GM19397 (cell line): Measurements from ENCODE around the gene MEX3C.

ENCODE experiments used
- ATAC-seq: cut with Tn5 transposase; IDR thresholded peaks from one replicate; pipeline ENCODE4 v1.9.1; 2021; ENCODE audit warnings: mild to moderate bottlenecking, moderate library complexity; ENCODE audit not compliant: unreplicated experiment

MEX3C gene

GRCh38 chr18:51157215-51157614, 40.3 kb downstream of the MEX3C start:
- ATAC-seq, result no peak

GRCh38 chr18:51154431-51155063, 42.9 kb downstream of the MEX3C start:
- ATAC-seq, result no peak

- peak; percentile 76 for ATAC-seq
Observed at GRCh38 chr18:51153659-51154371, 43.7 kb downstream of the MEX3C start.

GRCh38 chr18:51151568-51152511, 45.6 kb downstream of the MEX3C start:
- peak; percentile 27 for ATAC-seq

- ATAC-seq, result no peak
Observed at GRCh38 chr18:51151185-51151567, 46.3 kb downstream of the MEX3C start.

- ATAC-seq, result no peak
Observed at GRCh38 chr18:51150113-51150700, 47.3 kb downstream of the MEX3C start.

- ATAC-seq, result no peak
Observed at GRCh38 chr18:51149670-51150069, 47.8 kb downstream of the MEX3C start.

- ATAC-seq, result no peak
Observed at GRCh38 chr18:51146909-51147308, 50.6 kb downstream of the MEX3C start.

GRCh38 chr18:51138936-51139335, 58.5 kb downstream of the MEX3C start:
- no peak for ATAC-seq

- no peak for ATAC-seq
Observed at GRCh38 chr18:51137891-51138290, 59.6 kb downstream of the MEX3C start.

- ATAC-seq, result no peak
Observed at GRCh38 chr18:51137026-51137729, 60.3 kb downstream of the MEX3C start.

GRCh38 chr18:51135795-51136194, 61.7 kb downstream of the MEX3C start:
- ATAC-seq, result no peak

GRCh38 chr18:51135364-51135763, 62.1 kb downstream of the MEX3C start:
- no peak for ATAC-seq

- ATAC-seq, result no peak
Observed at GRCh38 chr18:51134721-51135120, 62.8 kb downstream of the MEX3C start.

- no peak for ATAC-seq
Observed at GRCh38 chr18:51133580-51134160, 63.8 kb downstream of the MEX3C start.

GRCh38 chr18:51132256-51132935, 65.1 kb downstream of the MEX3C start:
- no peak for ATAC-seq

- no peak for ATAC-seq
Observed at GRCh38 chr18:51128533-51128932, 68.9 kb downstream of the MEX3C start.

- no peak for ATAC-seq
Observed at GRCh38 chr18:51127664-51128063, 69.8 kb downstream of the MEX3C start.

- no peak for ATAC-seq
Observed at GRCh38 chr18:51125976-51126375, 71.5 kb downstream of the MEX3C start.
